NCI-H524 treated with DMSO at 0.1 percent for 48 hours (cell line): ENCODE data around the gene RHBDD3.

Experiments used
- DNase-seq: peaks from one replicate; lab custom pipeline; 2025; lab: John Stamatoyannopoulos, UW

RHBDD3 gene

DNA sequence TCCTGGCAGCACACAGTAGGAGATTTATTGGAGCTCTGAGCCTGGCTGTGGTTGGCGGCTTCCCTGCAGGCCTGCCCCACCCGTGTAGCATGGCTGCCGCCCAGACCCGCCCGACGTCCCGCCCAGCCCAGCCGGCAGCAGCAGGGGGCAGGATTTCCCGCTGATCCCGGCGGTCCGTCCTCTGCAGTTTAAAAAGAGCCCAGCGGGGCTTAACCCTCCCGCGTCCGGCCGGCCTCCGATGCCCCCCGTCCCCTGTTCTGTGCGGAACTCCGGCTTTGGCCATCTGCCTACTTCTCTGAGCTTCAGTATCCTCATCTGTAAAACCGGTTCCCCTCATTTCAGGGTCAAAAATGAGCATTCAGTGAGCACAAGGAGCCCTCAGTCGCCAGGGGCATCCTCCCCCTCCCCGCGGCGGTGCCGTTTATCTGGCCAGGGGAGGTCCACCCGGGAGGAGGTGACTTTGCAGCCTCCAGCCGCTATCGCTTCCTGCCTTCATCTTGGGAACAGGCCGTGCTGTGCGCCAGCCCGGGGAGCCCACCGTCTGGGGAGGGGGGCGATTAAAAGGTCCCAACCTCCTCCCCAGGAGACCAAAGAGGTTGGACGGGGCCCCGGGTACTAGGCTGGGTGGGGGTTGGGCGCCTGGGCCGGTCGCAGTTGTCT lies 38.5 kb upstream of the RHBDD3 start, which contains the start of gene GAS2L1:
Gene GAS2L1, plus strand, starts transcription at position 476 of the 660 bp plus-strand sequence. CDS start 1,456 bp downstream, outside the sequence.
- DNase-seq, result peak; percentile 35

DNA sequence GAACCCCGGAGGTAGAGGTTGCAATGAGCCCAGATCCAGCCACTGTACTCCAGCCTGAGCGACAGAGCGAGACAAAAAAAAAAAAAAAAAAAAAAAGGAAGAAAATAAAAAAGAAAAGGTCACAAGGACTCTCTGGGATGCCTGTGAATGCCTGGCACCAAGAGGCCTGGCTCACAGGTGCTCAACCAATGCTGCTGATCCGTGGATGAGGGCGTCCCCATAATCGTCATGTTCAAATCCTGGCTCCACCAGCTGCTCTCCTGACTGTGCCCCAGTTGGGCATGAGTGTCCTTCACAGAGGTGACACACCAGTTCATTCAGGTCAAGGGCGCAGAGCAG lies 38.0 kb upstream of the RHBDD3 start:
- DNase-seq, result no peak

DNA sequence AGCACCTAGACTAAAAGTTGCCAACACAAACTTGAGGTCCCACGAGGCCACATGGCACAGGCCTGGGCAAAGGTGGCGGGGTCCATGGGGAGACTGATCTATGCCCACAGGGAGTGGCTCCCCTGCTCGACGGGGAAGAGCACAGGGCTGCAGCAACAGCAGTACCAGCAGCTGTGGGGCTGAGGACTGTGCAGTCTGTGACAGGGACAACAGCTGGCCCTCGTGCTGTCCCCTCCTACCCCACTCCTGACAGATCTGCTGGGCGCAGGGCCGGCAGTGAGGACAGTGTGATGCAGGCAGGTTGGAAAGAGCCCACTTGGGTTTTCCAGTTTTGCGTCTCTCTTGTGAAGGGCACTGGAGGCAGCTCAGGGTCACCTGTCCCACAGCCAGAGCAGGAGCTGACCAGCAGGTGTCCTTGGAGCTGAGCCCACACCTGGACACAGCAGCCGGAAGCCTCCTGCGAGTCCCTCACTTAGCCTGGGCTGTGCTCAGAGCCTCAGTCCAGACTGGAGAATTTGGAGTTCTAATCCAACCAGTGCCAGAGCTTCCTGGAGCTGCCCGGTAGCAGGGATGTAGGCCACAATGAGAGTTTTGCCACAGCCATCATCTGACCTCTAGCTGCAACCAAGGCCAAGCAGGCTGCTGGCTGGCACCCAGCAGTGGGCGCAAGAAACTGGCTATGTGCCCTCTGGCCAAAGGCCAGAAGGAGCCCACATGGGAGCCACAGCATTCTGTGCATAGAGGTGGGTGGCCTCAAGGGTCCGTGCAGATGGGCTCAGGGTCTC lies 35.1 kb upstream of the RHBDD3 start:
- peak; percentile 22 for DNase-seq

DNA sequence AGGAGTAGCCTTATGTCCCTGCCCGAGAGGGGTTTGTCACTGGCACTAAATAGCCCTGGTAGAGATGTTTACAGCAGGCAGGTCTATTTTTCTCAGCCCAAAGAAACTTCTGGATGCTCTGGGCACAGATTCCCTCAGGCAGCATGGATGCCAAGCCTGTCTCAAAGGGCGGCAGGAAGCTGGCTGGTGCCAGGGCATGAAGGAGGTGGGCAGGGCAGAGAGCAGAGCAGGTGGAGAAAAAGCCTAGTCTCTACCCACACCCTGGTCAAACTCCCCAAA lies 34.6 kb upstream of the RHBDD3 start:
- no peak for DNase-seq

DNA sequence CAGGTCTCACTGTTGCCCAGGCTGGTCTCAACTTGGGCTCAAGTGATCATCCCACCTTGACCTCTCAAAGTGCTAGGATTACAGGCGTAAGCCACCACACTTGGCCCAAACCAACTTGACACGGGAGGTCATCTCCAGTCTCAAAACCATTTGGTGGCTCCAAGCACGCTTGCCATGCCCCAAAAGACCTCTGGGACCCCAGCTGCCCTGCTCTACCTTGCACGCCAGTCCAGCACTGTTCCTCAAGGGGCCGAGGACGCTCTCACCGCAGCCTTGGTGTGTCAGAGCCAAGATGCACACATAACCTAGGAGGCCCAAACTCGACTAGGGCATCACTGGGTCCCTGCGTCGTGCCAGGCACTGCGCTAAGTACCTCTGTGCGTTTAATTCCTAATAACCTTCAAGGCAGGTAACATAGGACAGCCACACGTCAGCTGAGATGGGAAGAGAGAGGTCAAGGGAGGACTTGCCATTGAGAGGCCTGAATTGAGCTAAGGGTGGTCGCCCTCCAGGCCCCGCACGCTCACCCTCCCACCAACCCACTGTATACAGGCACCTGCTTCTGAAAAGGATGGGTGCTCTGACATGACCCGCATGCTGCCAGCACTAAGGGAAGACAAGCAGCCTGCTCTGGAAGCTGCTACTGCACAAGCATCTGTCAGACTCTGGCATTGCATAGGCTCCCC lies 34.1 kb upstream of the RHBDD3 start:
- DNase-seq, result no peak

DNA sequence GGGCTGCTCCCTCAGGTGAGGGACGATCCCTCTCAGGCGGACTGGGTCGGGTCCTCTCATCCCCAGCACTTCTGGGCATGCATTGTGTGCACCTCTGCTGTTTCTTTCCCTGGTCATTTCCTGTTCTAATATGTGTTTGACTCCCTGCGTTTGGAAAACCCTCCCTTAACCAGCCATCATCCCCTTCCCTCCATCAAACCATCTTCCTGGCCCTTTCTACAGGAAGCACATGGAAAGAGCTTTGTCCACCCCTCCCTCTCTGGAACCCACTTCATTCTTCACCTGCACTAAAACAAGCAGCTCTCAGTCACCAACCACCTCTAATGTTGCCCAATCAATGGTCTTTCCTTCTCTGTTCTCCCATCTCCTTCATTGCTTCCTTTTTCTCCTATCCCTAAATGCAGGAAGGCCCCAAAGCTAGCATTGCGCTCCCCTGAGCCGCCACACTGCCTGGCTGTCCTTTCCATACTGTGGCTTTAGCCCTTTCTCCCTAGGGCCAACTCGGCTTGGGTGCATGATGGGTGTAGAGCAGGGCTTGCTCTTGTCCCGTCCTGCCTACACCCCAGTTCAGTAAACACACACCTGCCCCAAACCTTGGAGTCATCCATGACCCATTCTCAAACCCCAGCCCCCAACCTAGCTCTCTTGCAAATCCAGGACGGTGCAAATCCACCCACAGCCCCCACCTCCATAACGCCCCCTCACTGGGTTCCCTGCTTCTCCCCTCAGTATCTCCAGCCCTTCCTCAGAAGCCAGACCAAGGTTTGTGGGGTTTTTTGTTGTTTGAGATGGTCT lies 33.2 kb upstream of the RHBDD3 start:
- no peak for DNase-seq

DNA sequence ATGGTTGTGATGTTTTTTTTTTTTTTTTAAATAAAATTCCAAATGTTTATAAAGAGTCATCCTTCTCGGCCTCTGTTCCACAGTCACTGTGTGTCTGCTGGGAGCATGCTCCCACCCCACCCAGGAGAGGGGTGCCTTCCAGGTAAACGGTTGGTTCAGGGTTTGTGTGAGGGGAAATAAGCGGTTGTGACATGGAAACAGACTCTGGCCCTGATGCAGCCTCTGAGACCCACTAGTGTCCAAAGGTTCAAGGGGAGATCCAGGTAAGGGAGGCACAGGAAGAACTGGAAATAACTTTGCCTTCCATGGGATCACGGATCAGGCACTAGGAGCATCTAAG lies 32.7 kb upstream of the RHBDD3 start:
- DNase-seq, result no peak

DNA sequence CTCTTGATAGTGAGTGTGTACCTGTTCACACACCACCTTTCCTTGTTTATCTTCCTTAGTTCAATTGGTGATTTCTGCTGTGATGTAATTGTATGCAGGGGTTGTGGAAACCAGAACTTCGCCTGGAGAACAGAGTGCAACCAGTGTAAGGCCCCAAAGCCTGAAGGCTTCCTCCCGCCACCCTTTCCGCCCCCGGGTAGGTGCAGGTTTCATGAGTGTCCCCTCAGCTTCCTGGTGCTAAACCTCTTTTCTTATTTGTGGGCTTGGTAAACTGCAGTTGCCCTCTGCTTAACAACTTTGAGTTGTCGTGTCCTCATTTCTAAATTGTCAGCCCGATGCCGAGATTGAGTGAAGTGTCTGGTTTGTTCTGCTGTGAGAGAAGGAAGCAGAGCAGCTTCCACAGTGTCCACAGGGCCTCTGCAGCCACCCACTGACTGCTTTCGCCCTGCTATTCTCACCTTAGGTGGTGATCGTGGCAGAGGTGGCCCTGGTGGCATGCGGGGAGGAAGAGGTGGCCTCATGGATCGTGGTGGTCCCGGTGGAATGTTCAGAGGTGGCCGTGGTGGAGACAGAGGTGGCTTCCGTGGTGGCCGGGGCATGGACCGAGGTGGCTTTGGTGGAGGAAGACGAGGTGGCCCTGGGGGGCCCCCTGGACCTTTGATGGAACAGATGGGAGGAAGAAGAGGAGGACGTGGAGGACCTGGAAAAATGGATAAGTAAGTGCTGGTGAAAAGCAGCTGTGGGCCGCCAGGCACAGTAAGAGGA lies 31.5 kb upstream of the RHBDD3 start:
- DNase-seq, result no peak

DNA sequence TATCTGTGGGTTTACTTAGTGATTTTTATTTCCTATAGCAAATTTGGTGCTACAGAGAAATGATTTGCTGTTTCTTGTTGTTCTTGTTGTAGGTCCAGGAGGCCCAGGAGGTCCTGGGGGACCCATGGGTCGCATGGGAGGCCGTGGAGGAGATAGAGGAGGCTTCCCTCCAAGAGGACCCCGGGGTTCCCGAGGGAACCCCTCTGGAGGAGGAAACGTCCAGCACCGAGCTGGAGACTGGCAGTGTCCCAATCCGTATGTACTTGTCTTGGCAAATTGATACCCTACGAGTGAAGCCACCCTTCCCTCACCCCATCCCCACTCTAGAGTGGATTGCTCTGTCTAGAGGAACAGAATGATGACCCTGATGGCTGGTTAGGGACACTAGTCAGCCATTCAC lies 30.9 kb upstream of the RHBDD3 start:
- no peak for DNase-seq

DNA sequence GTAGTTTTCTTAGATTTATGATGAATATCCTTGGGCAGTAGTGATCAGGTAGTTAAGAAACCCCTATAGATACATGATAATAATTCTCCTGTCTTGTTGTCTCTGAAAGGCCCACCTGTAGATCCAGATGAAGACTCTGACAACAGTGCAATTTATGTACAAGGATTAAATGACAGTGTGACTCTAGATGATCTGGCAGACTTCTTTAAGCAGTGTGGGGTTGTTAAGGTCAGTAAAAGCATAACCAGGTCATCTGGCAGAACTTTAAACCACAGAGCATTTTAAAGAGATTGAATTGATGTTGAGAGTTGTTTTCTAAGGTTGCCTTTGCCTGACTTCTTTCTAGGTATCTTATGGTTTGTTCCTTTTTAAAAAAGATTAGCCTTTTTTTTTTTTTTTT lies 24.6 kb upstream of the RHBDD3 start:
- DNase-seq, result no peak

DNA sequence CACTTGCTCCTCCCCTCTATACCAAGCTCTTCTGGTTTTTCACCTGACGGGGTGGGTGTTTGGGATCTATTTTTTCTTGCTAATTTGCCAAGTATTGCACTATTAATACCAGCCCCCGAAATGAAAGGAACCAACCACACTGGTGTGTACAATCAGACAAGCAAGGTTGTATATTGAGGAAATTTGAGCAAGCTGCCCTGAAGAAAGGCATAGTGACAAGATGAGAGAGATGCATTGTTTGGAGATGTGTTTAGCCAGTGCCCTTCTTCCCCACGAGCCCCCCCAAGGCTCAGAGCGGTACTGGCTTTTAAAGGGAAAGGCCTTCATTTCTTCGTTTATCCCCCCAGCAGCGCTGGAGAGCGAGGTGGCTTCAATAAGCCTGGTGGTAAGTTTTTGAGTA lies 23.4 kb upstream of the RHBDD3 start:
- DNase-seq, result no peak

DNA sequence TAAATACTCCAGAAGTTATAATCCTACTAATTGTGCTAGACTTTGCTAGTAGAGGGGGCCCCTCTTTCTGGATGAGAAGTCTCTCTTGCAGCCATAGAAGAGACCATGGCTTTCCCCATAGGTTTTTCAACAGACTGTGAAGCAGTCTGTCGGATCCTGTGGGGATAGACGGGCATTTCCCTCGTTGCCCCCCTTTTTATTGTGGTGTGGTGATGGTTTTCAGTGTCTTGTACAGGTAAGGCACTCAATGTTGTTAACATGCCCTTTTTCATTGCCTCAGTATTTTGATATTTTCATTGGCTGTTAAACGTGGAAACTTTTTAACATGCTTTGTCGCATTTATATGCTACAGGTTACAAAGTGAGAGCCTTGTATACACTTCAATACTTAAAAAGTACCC lies 22.3 kb upstream of the RHBDD3 start:
- DNase-seq, result no peak

DNA sequence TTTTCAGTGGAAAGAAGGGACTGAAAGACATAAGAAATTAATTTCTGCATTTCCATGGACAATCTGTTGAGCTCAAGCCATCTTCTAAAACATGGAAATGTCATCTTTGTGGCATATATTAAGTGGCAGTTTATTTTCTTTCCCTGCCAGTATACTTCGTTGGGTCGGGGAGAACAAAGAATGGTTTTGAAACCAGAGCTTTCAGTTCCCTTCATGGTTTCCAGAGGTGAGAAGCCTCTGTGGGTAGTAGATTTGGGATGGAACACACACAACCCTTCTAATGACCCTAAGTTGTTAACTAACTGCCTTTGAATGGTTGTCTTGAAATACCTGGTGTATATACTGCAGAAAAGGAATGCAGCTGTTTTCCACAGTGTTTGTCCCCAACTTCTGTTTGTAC lies 21.1 kb upstream of the RHBDD3 start:
- DNase-seq, result no peak

DNA sequence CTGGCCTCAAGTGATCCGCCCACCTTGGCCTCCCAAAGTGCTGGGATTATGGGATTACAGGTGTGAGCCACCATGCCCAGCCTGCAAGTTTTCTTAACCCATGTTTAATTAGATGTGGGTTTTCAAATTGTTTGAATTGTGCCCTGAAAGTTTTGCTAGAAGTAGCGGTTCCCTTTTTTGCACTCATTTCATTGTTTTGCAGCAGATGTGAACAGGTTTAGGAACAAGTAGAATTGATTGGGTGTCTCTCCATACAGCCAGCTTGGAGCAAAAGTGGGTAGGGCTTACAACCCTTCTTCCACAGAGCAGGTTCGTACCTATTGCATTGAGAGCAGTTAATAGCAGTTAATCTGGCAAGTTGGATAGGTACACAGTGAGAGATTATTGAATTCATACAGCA lies 16.4 kb upstream of the RHBDD3 start:
- no peak for DNase-seq

DNA sequence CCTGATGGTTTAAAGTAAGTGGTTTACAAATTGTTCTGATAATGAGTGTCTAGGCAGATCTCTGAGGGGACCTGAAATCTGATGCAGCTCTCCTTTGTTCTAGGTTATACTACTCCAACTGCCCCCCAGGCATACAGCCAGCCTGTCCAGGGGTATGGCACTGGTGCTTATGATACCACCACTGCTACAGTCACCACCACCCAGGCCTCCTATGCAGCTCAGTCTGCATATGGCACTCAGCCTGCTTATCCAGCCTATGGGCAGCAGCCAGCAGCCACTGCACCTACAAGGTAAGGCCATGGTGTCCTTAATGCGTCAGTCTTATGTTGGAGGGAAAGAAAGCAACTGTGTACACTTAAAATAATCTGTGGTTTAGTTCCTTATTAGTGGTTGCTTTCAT lies 10.1 kb upstream of the RHBDD3 start:
- no peak for DNase-seq

DNA sequence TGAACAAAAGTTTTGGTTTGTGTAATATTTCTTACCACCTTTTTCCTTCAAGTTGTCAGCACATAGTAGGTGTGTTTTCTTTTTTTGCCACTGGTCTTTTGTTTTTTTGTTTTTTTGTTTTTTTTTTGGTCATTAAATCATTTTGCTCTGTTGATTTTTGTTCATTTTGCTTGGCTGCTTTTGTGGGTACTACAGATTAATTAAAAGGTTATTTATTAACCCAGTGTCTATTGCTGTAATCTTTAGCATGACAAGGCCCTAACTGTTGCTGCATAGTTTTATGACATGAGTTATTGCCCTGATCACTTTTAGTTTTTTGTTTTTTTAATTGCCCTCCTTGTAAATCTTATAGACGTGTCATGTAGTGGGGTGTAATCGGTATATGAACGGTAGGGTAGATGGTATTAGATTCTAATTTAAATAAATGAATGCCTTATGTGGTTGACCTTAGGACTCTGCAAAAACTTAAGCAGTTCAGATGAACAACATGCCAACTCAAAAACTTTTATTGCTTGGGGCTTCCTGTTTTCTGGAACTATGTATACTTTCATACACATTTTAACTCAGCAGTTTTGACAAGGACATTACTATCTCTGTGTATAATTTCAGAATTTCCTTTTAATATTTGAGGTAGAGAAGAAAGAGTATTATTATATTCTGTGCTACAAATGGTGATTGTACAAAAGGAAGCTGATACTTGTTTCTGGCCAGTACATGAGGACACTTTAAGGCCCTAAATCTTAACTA lies 8.2 kb upstream of the RHBDD3 start:
- DNase-seq, result no peak

DNA sequence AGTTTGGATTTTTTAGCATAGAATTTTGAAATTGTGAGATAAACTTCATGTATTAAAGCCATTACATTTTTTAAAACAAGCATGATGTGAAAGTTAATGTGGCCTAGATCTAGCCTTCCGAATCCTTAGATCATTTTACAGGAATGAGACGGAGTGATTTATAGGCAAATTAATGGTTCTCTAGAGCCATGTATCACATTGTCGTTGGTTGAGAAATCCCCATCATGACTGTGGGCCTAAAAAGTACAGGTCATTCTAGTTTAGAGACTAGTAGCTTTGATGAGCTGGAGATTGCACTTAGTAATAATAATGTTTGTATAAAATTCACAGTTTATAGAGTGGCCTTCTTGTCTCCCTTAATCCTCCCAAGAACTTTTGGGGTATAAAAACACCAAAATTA lies 7.4 kb upstream of the RHBDD3 start:
- no peak for DNase-seq

DNA sequence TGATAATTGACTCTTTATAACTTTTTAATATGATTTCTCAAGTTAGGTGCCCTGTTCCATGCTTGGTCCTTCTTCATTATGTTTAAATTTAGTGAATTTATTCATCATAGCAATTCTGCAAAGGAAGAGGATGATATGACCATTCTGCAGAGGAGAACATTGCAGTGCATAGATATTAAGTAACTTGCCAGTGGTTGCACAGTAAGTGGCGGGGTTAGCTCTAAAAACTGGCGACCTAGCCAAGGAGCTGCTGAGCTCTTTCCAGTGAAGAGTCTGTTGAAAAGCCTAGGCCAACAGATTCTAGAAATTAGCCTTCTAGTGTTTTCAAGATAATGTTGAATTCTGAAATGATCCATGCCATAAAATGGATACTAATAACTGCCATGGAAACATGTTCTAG lies 4.8 kb upstream of the RHBDD3 start:
- DNase-seq, result no peak

DNA sequence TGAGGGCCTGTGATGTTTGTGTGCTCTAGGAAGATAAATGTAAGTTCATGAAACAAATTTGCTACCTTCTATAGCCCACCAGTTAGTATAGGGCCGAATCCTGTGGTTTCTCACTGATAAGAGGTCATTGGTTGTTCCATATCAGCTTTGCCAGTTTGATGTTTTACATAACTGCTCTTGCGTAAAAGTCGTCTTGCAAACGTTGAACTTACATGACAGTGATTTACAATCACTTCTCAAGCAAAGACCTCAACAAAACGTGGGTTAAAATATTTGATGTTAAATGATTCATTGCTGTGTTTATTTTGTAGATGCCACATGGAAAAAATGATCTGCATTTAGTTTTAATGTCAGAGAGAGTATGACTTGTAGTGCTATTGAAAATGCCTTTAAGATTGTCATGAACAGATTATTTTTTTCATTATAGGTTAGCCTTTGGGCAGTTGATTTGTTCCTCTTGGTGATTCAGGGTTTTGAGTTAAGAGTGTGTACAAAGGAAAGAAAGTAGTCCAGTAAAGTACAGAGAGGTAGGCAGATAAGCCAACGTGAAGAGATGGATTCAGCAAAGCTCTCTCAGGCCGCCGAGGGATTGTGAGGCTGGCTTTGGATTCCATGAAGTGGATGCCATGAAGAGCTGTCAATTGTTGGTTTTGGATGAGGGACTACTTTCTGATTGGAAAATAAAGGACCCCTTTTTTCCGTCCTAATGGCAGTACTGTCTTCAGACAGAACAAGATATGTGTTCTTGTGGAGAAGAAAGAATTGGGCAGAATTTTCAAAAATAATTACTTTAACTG lies 2.9 kb upstream of the RHBDD3 start:
- no peak for DNase-seq

DNA sequence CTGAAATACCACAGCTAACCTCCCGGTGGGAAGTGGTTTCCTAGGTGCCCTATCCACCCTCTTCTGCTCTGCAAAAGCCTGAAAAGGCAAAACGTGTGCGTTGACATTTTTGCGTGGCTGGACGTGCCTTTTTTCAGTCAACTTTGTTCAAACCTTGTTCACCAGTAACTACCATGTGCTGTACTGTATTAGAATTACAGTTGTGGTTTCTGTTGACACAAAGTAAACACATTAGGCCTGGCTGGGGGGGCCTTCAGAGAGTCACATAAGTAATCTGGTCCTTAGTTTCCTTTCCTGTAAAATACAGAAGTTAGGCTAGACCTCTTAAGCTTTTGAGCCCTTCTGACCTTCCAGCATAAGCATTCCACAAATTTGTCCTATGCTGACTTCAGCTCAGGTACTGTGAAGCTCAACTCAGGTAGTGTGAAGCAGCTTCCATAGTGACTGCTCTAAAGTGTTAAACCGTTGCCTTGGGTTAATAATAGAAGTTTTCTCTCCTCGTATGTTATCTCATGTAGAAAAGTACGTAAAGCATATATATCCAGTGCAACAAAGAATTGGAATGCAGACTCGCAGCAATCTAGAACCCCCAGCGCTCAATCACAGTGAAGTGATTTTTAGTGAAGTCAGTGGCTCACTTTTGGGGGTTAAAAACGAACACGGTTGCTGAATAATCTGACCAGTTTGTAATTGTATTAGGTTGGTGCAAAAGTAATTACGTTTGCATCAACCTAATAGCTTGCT lies 2.1 kb upstream of the RHBDD3 start:
- DNase-seq, result no peak
